Cardiac muscle cell (in vitro differentiated cells and primary cell): ENCODE measurements around the gene PKP4. TPM values are rescaled to one million over a fixed set of nuclear protein-coding genes. Genes with fewer than 3 reads are reported as not detected.
A peak's percentile ranks its signal among the peaks of the same experiment; 100 is the strongest.

Experiments
- DNase-seq, 2 donors: peaks; one replicate each; pipeline versions ENCODE4 v3.0.0 to v3.0.0-alpha.2; 2010 to 2017; ENCODE audit warnings: low read depth in 1 of 2, low spot score in 1 of 2
- H3K27ac ChIP-seq: fragments of 200-600 bp; sonication (generic); 2 replicates; pipeline ENCODE4 v1.5.1; 2016
- H3K27me3 ChIP-seq: fragments of 200-600 bp; sonication (generic); 2 replicates; pipeline ENCODE4 v1.6.0; 2016; ENCODE audit warnings: control low read depth
- H3K36me3 ChIP-seq: fragments of 200-600 bp; sonication (generic); 2 replicates; pipeline ENCODE4 v1.5.1; 2016; ENCODE audit warnings: control low read depth
- H3K4me1 ChIP-seq: fragments of 200-600 bp; sonication (generic); 2 replicates; pipeline ENCODE4 v1.8.1; 2017; ENCODE audit warnings: low read depth, mild to moderate bottlenecking, mixed run types
- H3K4me3 ChIP-seq: fragments of 200-600 bp; sonication (generic); 2 replicates; pipeline ENCODE4 v1.5.1; 2016; ENCODE audit warnings: mild to moderate bottlenecking
- H3K9me3 ChIP-seq: fragments of 200-600 bp; sonication (generic); 2 replicates; pipeline ENCODE4 v1.5.1; 2017; ENCODE audit warnings: low read depth, mild to moderate bottlenecking, control low read depth
- polyA plus RNA-seq: library from polyadenylated mRNA; unstranded; fragments of >200 nt; fragmentation: Nextera tagmentation; extraction: Ambion mirVana; gene quantifications from 2 replicates; pipeline ENCODE4 v1.2.1, GENCODE V29; 2016
- total RNA-seq: library from RNA; depleted of rRNA; stranded (reverse); fragments of >200 nt; gene quantifications from 2 replicates; pipeline ENCODE4 v1.2.3, GENCODE V29; 2016
- TF ChIP-seq, protein P1 (sequence below): IDR thresholded peaks from 2 replicates; pipeline ENCODE4 v1.5.1; 2012; ENCODE audit warnings: low read depth, mild to moderate bottlenecking, low read length

PKP4 gene
- total and polyA plus RNA-seq, 2 experiments from 2014 or later: 7.2 to 73.1 TPM

- H3K9me3 ChIP-seq: no peaks in the 10 kb centered on the region
- peaks cover 23% of the 10 kb centered on the region for H3K4me1 ChIP-seq
- H3K36me3 ChIP-seq: no peaks in the 10 kb centered on the region
- peak overlapping the region; percentile 96 for H3K27ac ChIP-seq
- TF ChIP-seq, protein P1, sequence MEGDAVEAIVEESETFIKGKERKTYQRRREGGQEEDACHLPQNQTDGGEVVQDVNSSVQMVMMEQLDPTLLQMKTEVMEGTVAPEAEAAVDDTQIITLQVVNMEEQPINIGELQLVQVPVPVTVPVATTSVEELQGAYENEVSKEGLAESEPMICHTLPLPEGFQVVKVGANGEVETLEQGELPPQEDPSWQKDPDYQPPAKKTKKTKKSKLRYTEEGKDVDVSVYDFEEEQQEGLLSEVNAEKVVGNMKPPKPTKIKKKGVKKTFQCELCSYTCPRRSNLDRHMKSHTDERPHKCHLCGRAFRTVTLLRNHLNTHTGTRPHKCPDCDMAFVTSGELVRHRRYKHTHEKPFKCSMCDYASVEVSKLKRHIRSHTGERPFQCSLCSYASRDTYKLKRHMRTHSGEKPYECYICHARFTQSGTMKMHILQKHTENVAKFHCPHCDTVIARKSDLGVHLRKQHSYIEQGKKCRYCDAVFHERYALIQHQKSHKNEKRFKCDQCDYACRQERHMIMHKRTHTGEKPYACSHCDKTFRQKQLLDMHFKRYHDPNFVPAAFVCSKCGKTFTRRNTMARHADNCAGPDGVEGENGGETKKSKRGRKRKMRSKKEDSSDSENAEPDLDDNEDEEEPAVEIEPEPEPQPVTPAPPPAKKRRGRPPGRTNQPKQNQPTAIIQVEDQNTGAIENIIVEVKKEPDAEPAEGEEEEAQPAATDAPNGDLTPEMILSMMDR: no peak
- peak; percentile 74 to 76 for DNase-seq
- peak overlapping the region; percentile 83 for H3K4me3 ChIP-seq
- no peaks in the 10 kb centered on the region for H3K27me3 ChIP-seq
Observed at GRCh38 chr2:158457092-158457825, 507 bp downstream of the PKP4 start.

- Histone ChIP-seq H3K36me3 (no peaks in the 10 kb centered on the region), H3K4me1 (peaks cover 23% of the 10 kb centered on the region), H3K27me3 (no peaks in the 10 kb centered on the region), H3K9me3 (no peaks in the 10 kb centered on the region), H3K4me3 (peak overlapping the region; percentile 83), H3K27ac (peak overlapping the region; percentile 96)
- TF ChIP-seq, protein P1: peak; percentile 28
- peak; percentile 65 to 93 for DNase-seq
Observed at GRCh38 chr2:158457826-158458616, 1.3 kb downstream of the PKP4 start.

DNA sequence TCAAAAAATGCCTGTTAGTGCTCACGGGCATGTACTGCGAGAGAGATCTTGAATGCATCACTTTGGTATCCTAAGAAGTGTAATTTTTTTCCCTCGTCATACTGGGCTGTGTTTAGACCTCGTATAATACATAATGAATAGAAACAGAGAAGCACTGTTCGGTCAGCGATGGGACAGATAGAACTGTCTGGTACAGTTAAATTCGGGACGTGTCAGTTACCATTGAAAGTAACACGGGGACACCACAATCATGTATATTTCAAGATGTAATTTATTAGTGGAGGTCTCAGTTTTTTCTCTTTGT is 1.8 kb downstream of the PKP4 start:
- H3K27me3 ChIP-seq: no peaks in the 10 kb centered on the region
- H3K9me3 ChIP-seq: no peaks in the 10 kb centered on the region
- DNase-seq: peak in 1 of 2 donors; percentile 6
- H3K4me1 ChIP-seq: peaks cover 27% of the 10 kb centered on the region
- peak overlapping the region; percentile 96 for H3K27ac ChIP-seq
- TF ChIP-seq, protein P1: no peak
- peak overlapping the region; percentile 83 for H3K4me3 ChIP-seq
- H3K36me3 ChIP-seq: no peaks in the 10 kb centered on the region

DNA sequence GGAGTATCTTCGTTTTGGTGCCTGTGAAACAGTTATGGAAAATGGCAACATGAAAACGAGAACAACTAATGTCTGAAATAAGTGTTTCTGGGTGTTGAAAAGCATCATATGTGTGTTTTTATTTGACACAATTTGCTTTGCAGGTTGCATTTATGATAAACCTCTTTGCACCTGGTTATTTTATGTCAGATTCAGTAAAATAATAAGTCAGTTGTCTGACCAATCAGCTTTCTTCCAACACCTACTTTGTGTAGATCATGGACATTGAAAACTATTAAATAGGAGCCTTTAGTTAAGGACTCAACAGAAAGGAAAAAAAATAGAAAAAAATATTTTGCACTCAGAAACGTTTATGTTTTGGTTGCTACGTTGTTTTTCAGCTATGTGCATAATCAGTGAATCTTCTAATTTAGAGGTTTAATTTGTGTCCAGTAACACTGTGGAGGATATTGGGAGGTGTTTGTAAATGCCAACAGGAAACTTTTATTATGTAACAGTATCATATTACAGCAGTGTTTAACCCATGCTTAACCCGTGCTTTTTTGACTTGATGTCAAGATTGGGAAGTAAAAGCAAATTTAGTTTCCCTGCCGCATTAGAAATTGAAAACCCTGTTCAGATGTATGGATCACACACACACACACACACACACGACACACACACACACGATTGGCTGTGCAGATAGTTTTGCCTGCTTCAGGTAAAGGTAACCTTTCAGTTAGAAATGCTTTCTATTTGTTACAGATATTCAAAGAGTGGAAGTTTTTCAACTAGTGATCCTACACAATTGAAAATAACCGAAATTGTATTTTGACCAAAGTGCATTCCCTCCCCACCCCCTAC is 2.6 kb downstream of the PKP4 start:
- TF ChIP-seq, protein P1: no peak
- H3K9me3 ChIP-seq: no peaks in the 10 kb centered on the region
- H3K4me3 ChIP-seq: no peak overlapping the region
- peaks cover 32% of the 10 kb centered on the region for H3K4me1 ChIP-seq
- no peaks in the 10 kb centered on the region for H3K27me3 ChIP-seq
- no peaks in the 10 kb centered on the region for H3K36me3 ChIP-seq
- DNase-seq: peak in 1 of 2 donors; percentile 3
- no peak overlapping the region for H3K27ac ChIP-seq

DNA sequence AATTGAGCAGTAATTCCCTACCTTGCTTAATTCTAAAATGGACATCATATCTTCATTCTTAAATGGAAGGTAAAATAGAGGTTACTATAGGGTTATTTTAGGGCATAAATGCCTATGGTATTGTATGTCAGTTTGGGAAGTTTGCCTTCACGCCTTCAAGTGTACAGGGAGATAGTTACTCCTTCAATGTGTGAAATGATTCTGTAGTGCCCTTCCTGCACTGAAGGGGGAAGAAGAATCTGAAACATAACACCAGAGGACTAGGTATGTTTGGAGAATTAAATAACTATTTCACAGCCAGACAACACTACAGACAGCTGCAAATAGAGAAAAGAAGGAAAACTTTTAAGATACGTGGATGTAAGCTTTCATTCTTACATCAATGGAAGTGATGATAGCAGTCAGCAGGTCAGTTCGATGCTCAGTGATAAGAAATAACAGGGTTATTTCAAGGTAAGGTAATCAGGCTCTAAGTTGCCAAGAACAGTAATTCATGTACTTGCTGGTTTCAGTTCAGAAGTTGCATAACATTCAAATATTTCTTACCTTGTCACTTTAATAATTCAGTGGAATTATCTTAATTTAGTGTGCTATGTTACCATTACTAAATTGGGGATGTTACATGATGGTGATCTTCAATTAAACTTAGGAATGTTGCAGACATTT is 4.0 kb downstream of the PKP4 start:
- H3K27ac ChIP-seq: no peak overlapping the region
- DNase-seq: peak; percentile 23 to 30
- peaks cover 32% of the 10 kb centered on the region for H3K4me1 ChIP-seq
- no peaks in the 10 kb centered on the region for H3K36me3 ChIP-seq
- TF ChIP-seq, protein P1: peak; percentile 33
- no peaks in the 10 kb centered on the region for H3K27me3 ChIP-seq
- H3K9me3 ChIP-seq: no peaks in the 10 kb centered on the region
- no peak overlapping the region for H3K4me3 ChIP-seq
